ENCODE measurements around the gene MAP3K15. TPM values are rescaled to one million over a fixed set of nuclear protein-coding genes. Genes with fewer than 3 reads are reported as not detected.
"Not testable (repeated sequence)": the region's sequence is repeated elsewhere in the genome, so short reads cannot be mapped to it uniquely, and the experiment has no call there.

The MAP3K15 gene
- total RNA-seq, 2 experiments from 2014 or later, result 0.27 to 0.32 TPM

GRCh38 chrX:19443869-19444526 lies 71.3 kb downstream of the MAP3K15 start:
- CTCF ChIA-PET, result no interaction called here
- POLR2A ChIA-PET, result no interaction called here

- ChIA-PET CTCF (no interaction called here), POLR2A (no interaction called here)
Measured at GRCh38 chrX:19440713-19441112, 74.6 kb downstream of the MAP3K15 start.

GRCh38 chrX:19422661-19423060 lies 92.6 kb downstream of the MAP3K15 start:
- POLR2A ChIA-PET, CTCF ChIA-PET: not testable (repeated sequence)

GRCh38 chrX:19410259-19410658 lies 105.0 kb downstream of the MAP3K15 start:
- POLR2A ChIA-PET, result no interaction called here
- CTCF ChIA-PET, result no interaction called here

- ChIA-PET POLR2A (no interaction called here), CTCF (no interaction called here)
Measured at GRCh38 chrX:19403696-19404095, 111.6 kb downstream of the MAP3K15 start.

GRCh38 chrX:19392703-19393102 lies 122.6 kb downstream of the MAP3K15 start:
- CTCF ChIA-PET, result interaction anchor here (1.5 kb wide), 1 partner anchor 10 kb away, joined by 4 read pairs; no protein-coding TSS in a partner anchor
- POLR2A ChIA-PET, result no interaction called here

GRCh38 chrX:19392078-19392477 lies 123.2 kb downstream of the MAP3K15 start:
- ChIA-PET CTCF (interaction anchor here (0.6 to 1.5 kb wide), 2 partner anchors 10 to 540 kb away, joined by 4 to 5 read pairs; no protein-coding TSS in a partner anchor), POLR2A (no interaction called here)

- POLR2A ChIA-PET, result no interaction called here
- CTCF ChIA-PET, result interaction anchor here (0.7 kb wide), 1 partner anchor 147 kb away, joined by 4 read pairs; no protein-coding TSS in a partner anchor
Measured at GRCh38 chrX:19389227-19389845, 126.0 kb downstream of the MAP3K15 start.

GRCh38 chrX:19388741-19389140 lies 126.6 kb downstream of the MAP3K15 start:
- ChIA-PET CTCF (no interaction called here), POLR2A (interaction anchor here (0.5 kb wide), 1 partner anchor 21 kb away, joined by 4 read pairs; no protein-coding TSS in a partner anchor)

- POLR2A ChIA-PET, result interaction anchor here (0.5 kb wide), 1 partner anchor 21 kb away, joined by 4 read pairs; no protein-coding TSS in a partner anchor
- CTCF ChIA-PET, result no interaction called here
Measured at GRCh38 chrX:19388064-19388679, 127.1 kb downstream of the MAP3K15 start.

GRCh38 chrX:19386679-19387078 lies 128.6 kb downstream of the MAP3K15 start:
- POLR2A ChIA-PET, result no interaction called here
- CTCF ChIA-PET, result no interaction called here

- POLR2A ChIA-PET, result no interaction called here
- CTCF ChIA-PET, result interaction anchor here (0.6 to 1.1 kb wide), 4 partner anchors 10 to 1027 kb away, joined by 3 to 5 read pairs (median 4); no protein-coding TSS in a partner anchor
Measured at GRCh38 chrX:19382555-19383145, 132.7 kb downstream of the MAP3K15 start.

- CTCF ChIA-PET, result no interaction called here
- POLR2A ChIA-PET, result no interaction called here
Measured at GRCh38 chrX:19381326-19381725, 134.0 kb downstream of the MAP3K15 start.

GRCh38 chrX:19377799-19378198 lies 137.5 kb downstream of the MAP3K15 start:
- ChIA-PET POLR2A (no interaction called here), CTCF (no interaction called here)

- POLR2A ChIA-PET, result no interaction called here
- CTCF ChIA-PET, result no interaction called here
Measured at GRCh38 chrX:19375546-19375945, 139.8 kb downstream of the MAP3K15 start.

GRCh38 chrX:19373351-19373891 lies 141.9 kb downstream of the MAP3K15 start:
- ChIA-PET CTCF (no interaction called here), POLR2A (no interaction called here)

GRCh38 chrX:19372547-19373331 lies 142.6 kb downstream of the MAP3K15 start:
- ChIA-PET CTCF (interaction anchor here (0.5 to 1.2 kb wide), 5 partner anchors 10 to 199 kb away, joined by 3 read pairs; partner anchors contain the start of gene MAP3K15), POLR2A (no interaction called here)

- CTCF ChIA-PET, result interaction anchor here (0.5 to 1.2 kb wide), 5 partner anchors 11 to 200 kb away, joined by 3 read pairs; partner anchors contain the start of gene MAP3K15
- POLR2A ChIA-PET, result no interaction called here
Measured at GRCh38 chrX:19372170-19372546, 143.2 kb downstream of the MAP3K15 start.

GRCh38 chrX:19370061-19370460 lies 145.2 kb downstream of the MAP3K15 start:
- ChIA-PET POLR2A (no interaction called here), CTCF (no interaction called here)
